GM18517 (cell line): ENCODE data around the gene HOMEZ.

Experiments used
- ATAC-seq: cut with Tn5 transposase; IDR thresholded peaks from one replicate; pipeline ENCODE4 v1.9.1; 2021; ENCODE audit warnings: mild to moderate bottlenecking, moderate library complexity; ENCODE audit not compliant: unreplicated experiment

HOMEZ gene

GRCh38 chr14:23307687-23308644, 22.0 kb upstream of the HOMEZ start:
- no peak for ATAC-seq

- no peak for ATAC-seq
These were observed 21.2 kb upstream of the HOMEZ start for GRCh38 chr14:23307146-23307530.

DNA sequence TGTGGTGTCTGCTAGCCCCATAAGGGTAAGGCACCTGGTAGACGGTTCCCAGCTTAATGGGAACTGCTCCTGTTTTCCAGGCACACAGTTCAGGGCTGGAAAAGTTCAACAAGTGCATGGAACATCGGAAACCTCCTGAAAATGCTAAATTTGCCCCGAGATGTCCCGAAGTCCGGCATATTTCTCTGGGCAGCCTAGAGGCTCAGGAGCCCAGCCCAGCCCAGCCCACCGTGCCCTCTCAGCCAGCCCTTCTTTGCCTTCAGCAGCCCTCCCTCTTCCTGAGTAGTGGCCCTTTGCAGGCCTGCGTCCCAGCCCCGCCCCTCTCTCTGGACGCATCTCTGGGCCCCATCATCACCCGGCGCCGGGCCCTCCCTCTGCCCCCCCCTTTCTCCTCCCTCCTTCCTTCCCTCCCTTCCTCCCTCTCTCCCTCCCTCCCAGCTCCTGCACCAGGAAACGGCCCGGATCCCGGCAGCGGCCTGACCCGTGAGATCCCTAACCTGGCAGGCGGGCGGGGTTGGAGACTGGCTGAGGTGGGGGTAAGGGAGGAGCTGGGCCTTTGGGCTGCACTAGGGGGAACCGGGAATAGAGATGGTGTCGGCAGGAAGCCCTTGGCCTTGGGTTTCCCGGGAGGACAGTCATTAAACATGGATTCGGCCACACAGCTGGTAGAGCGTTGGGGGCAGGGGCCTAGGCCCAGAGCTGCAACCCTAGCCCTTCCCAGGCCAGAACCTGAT, 20.6 kb upstream of the HOMEZ start, which contains the start of gene BCL2L2:
BCL2L2 (plus strand) TSS at position 422 of the 734 bp plus-strand sequence. CDS start 935 bp downstream, outside the sequence.
- ATAC-seq, result no peak

DNA sequence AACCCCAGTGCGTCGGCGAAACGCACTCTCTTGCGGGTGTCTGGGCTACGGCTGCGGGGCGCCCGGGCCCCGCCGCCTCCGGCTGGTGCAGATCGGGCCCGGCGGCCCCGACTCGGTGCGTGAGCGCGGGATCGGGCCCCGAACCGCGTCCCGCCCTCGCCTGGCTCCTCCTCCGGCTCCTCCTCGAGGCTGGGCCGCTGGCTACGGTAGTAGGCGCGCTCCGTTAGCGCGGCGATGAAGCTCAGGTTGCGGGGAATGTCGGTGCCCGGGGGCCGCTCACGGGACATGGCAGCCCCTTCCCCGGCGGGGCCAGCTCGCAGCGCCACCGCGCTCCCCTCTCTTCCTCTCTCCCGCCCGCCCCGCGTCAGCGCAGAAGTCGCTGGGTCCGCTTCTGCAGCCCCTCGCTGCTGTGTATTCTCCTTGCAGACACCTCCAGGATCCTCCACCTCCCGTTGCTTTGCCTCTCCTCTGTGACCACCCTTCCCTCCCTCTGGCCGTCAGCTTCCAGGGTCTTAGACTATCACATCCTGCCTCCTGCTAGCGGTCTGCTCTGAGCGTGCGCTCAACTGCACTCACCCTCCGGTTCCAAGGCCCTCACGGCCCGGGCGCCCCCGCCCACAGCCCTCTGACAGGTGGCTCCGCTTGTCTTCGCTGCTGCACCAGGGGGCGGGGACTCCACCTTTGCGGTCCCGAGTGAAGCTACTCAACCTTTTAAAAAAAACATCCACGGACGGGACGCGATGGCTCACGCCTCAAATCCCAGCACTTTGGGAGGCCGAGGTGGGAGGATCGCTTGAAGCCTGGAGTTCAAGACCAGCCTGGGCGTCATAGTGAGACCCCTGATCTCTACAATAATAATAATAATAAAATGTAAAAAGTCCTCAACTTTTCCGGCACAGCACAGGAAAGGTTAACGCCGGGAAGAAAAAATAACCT, 16.6 kb upstream of the HOMEZ start, which contains the start of gene PPP1R3E:
PPP1R3E (minus strand) TSS at position 570 of the 936 bp plus-strand sequence; CDS start at position 287, 283 bp downstream.
- peak; percentile 29 for ATAC-seq

GRCh38 chr14:23301969-23302289, 16.0 kb upstream of the HOMEZ start:
- ATAC-seq, result peak; percentile 15

- peak; percentile 77 for ATAC-seq
These were observed 15.5 kb upstream of the HOMEZ start for GRCh38 chr14:23301288-23301968.

DNA sequence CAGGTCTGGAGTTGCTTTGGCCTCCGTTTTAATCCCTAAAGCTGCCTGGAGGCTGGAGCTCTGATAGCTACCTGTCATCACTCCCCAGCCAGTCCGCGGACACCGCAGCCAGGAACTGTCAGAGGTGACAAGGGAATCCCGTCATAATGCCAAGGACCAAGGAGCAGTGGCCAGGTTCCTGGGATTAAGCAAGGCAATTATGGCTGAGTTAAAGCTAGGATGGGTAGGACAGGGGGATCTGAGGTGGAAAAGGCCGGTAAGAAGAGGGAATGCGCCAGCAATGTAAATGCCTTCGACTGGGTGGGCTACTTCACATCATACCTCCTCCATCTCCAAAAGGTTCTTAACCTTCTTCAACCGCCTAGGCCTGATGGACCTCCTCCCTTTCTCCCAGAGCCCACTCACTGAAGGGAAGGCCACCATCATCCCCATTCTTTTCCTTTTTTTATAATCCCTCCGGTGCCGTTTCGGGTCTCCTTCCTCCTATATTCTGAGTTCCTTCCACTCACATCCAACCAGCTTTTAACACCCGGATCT, 14.8 kb upstream of the HOMEZ start:
- ATAC-seq, result no peak

DNA sequence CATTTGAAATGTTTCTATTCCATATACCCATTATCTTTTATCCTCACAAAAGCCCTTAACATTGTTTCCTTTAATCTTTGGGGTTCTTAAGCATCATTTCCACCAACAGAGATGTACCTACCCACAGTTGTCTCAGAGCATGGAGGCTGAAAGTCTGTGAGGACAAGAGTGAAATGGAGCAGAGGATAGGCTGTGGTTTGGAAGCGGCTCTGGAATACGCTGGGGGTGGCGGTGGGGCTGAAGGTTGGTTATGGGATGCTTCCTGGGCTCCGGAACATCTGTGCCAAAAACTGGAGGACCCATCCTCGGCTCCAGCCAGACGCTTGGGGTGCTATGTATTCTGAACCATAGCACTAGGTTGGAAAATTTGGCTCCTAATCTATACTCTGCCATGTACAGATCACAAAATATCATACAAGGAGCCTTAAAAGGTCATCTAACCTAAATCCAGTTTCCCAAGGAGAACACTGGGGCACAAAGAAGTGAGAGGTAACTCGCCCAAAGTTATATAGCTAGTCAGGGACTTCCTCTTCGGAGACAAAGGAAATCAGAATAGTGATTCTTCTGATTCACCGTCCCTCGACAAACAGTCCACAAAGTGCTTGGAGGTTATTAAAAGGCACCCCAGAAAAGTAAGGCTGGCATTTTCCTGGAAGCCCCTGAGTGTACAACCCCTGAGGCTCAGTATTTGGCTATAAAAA, 14.2 kb upstream of the HOMEZ start:
- ATAC-seq, result no peak

DNA sequence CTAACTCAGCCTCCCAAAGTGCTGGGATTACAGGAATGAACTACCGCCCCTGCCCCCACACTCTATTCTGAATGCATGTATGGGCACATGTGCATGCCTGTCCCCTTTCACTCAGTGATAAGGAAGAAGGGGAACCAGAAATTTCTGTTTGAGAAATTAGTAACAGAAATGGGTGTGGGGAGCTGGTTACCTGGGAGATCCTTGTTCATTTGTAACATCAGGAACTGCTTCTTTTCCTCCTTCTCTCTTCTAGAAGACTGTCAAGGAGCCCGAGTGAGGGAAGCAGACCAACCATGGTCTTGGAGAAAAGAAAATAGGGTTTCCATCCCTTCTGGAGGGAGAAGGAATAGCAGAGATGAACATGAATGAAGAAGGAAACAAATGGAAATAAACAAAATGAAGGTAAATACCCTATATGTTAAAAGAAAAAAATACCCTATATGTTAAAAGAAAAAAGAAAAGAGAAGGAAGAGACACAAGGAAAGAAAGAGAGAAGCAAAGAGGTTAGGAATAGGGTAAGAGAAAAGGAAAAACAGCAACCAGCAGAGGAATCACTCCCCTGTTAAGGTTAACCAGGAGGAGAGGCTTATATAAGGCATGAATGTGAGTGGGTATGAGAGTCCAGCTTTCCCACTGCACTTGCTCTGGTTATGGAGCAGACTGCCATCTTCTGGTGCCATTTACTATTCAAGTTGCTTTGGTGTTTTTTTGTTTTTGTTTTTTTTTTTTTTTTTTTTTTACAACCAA, 13.5 kb upstream of the HOMEZ start:
- ATAC-seq, result no peak

GRCh38 chr14:23297611-23298277, 11.8 kb upstream of the HOMEZ start:
- no peak for ATAC-seq

- ATAC-seq, result no peak
These were observed 11.2 kb upstream of the HOMEZ start for GRCh38 chr14:23297096-23297495.

DNA sequence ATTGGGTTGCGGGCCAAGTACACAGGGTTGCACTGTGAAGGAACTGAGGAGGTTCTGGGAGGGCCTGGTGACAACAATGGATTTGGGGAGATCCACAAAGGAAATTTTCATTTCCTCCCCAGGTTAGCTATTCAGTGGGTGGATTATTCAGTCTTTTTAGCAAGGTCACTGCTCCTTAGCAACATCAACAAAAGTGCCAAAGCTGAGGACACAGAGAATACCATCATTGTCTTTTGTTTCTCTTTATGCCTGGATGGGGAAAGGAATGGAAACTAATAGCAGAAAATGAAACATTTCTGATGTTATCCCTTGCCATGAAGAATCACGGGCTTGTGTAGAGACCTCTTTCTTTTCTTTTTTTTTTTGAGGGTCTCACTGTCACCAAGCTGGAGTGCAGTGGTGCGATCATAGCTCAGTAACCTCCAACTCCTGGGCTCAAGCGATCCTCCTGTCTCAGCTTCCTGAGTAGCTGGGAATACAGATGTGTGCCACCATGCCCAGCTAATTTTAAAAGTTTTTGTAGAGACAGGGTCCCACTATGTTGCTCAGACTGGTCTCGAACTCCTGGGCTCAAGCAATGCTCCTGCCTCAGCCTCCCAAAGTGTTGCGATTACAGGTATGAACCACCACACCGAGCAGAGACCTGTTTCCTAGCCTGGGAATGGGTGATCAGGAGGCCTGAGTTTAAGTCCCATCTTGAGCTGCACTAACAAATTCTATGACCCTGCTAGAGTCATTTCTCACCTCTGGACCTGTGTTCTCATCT, 10.3 kb upstream of the HOMEZ start:
- no peak for ATAC-seq

GRCh38 chr14:23294734-23295561, 9.0 kb upstream of the HOMEZ start:
- peak; percentile 44 for ATAC-seq

DNA sequence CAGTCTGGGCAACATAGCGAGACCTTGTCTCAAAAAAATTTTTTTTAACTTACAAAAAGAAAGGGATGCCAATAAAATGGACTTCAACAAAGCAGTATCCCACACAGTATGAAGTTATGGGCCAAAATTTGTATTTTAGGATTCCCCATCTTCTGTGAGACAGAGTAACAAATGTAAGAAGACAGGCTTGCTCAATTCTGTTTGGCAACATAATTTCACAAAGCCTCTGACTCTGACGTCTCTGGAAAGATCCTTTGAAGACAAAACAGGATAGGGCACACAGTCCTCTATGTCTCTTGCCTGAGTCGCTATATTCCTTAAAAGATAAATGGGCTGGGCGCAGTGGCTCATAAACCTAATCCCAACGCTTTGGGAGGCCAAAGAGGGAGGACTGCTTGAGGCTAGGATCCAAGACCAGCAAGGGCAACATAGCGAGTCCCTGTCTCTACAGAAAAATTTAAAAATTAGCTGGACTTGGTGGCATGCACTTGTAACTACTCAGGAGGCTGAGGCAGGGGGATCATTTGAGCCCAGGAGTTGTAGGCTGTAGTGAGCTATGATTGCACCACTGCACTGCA, 1.1 kb upstream of the HOMEZ start:
- ATAC-seq, result no peak

GRCh38 chr14:23285530-23286019, 357 bp downstream of the HOMEZ start:
- ATAC-seq, result peak; percentile 8
